NCI-H1105 (cell line): ENCODE measurements around the gene ERCC1.

ENCODE experiments used
- DNase-seq: peaks from one replicate; lab custom pipeline; 2025; lab: John Stamatoyannopoulos, UW

Gene ERCC1

GRCh38 chr19:45405435-45406225 lies 18.1 kb downstream of the ERCC1 start:
- peak; percentile 80 for DNase-seq

GRCh38 chr19:45404557-45405434 lies 18.9 kb downstream of the ERCC1 start, which contains the start of gene PPP1R13L:
Gene PPP1R13L (minus strand): TSS chr19:45405069. CDS start chr19:45398318, 6,751 bp downstream.
- DNase-seq, result peak; percentile 79

- peak; percentile 35 for DNase-seq
These were observed 19.7 kb downstream of the ERCC1 start for GRCh38 chr19:45403781-45404556.

GRCh38 chr19:45403272-45403671 lies 20.4 kb downstream of the ERCC1 start:
- DNase-seq, result no peak

GRCh38 chr19:45402298-45403061 lies 21.2 kb downstream of the ERCC1 start:
- DNase-seq, result no peak

- DNase-seq, result no peak
These were observed 21.9 kb downstream of the ERCC1 start for GRCh38 chr19:45401815-45402214.

GRCh38 chr19:45400192-45400591 lies 23.5 kb downstream of the ERCC1 start:
- no peak for DNase-seq

GRCh38 chr19:45395821-45396617 lies 27.7 kb downstream of the ERCC1 start:
- DNase-seq, result no peak

GRCh38 chr19:45391871-45392665 lies 31.6 kb downstream of the ERCC1 start:
- no peak for DNase-seq

- DNase-seq, result no peak
These were observed 32.4 kb downstream of the ERCC1 start for GRCh38 chr19:45391346-45391745.

- DNase-seq, result peak; percentile 67
These were observed 38.1 kb downstream of the ERCC1 start for GRCh38 chr19:45385392-45386221.

- no peak for DNase-seq
These were observed 41.3 kb downstream of the ERCC1 start for GRCh38 chr19:45382426-45382825.

GRCh38 chr19:45380107-45380506 lies 43.6 kb downstream of the ERCC1 start:
- no peak for DNase-seq

GRCh38 chr19:45376045-45376724 lies 47.5 kb downstream of the ERCC1 start:
- DNase-seq, result no peak

GRCh38 chr19:45370410-45371204 lies 53.1 kb downstream of the ERCC1 start, which contains the start of gene ERCC2:
Gene ERCC2 (minus strand): TSS chr19:45370573. CDS start chr19:45370540, 33 bp downstream.
- DNase-seq, result peak; percentile 96

GRCh38 chr19:45368737-45369340 lies 54.9 kb downstream of the ERCC1 start:
- no peak for DNase-seq

GRCh38 chr19:45368127-45368526 lies 55.6 kb downstream of the ERCC1 start:
- DNase-seq, result no peak
